Measurements from ENCODE around the gene YJEFN3.

YJEFN3 gene

GRCh38 chr19:19558055-19558454, 29.3 kb downstream of the YJEFN3 start:
- no peak for TF ChIP-seq POLR2A (IDR thresholded peaks at IDR 0.05; ENCODE audit: extremely low read depth, insufficient read length)
- no peak for TF ChIP-seq MYC (IDR thresholded peaks at IDR 0.05; ENCODE audit: low read depth, low read length)
- TF ChIP-seq MAX (IDR thresholded peaks at IDR 0.05; ENCODE audit: low read depth, low read length): no peak
- no peak overlapping the region for H3K4me3 ChIP-seq (ENCODE audit: low read depth, low read length)
- no peak for DNase-seq (ENCODE audit: low read depth)

GRCh38 chr19:19558636-19559035, 29.9 kb downstream of the YJEFN3 start:
- H3K4me3 ChIP-seq (ENCODE audit: low read depth, low read length): no peak overlapping the region
- no peak for TF ChIP-seq MAX (IDR thresholded peaks at IDR 0.05; ENCODE audit: low read depth, low read length)
- no peak for DNase-seq (ENCODE audit: low read depth)

GRCh38 chr19:19559931-19560330, 31.2 kb downstream of the YJEFN3 start:
- peak; percentile 11; the same call in 1 of the 2 replicates for TF ChIP-seq MAX (IDR thresholded peaks at IDR 0.05; ENCODE audit: low read depth, low read length)
- no peak for TF ChIP-seq CTCF (IDR thresholded peaks at IDR 0.05; ENCODE audit: low read depth, low read length)
- no peak for TF ChIP-seq POLR2A (IDR thresholded peaks at IDR 0.05; ENCODE audit: extremely low read depth, insufficient read length)
- peak; percentile 32; the same call in 1 of the 2 replicates for TF ChIP-seq MYC (IDR thresholded peaks at IDR 0.05; ENCODE audit: low read depth, low read length)
- H3K4me3 ChIP-seq (ENCODE audit: low read depth, low read length): no peak overlapping the region
- DNase-seq (ENCODE audit: low read depth): peak; percentile 45

- DNase-seq (ENCODE audit: low read depth): no peak
- no peak for TF ChIP-seq CTCF (IDR thresholded peaks at IDR 0.05; ENCODE audit: low read depth, low read length)
- TF ChIP-seq MYC (IDR thresholded peaks at IDR 0.05; ENCODE audit: low read depth, low read length): no peak
- TF ChIP-seq MAX (IDR thresholded peaks at IDR 0.05; ENCODE audit: low read depth, low read length): no peak
- no peak for TF ChIP-seq POLR2A (IDR thresholded peaks at IDR 0.05; ENCODE audit: extremely low read depth, insufficient read length)
- H3K4me3 ChIP-seq (ENCODE audit: low read depth, low read length): no peak overlapping the region
Measured at GRCh38 chr19:19561946-19562664, 33.4 kb downstream of the YJEFN3 start.

- peak; percentile 49 for DNase-seq (ENCODE audit: low read depth)
- no peak overlapping the region for H3K4me3 ChIP-seq (ENCODE audit: low read depth, low read length)
- TF ChIP-seq CTCF (IDR thresholded peaks at IDR 0.05; ENCODE audit: low read depth, low read length) (peak; percentile 29), MAX (IDR thresholded peaks at IDR 0.05; ENCODE audit: low read depth, low read length) (no peak), MYC (IDR thresholded peaks at IDR 0.05; ENCODE audit: low read depth, low read length) (no peak), POLR2A (IDR thresholded peaks at IDR 0.05; ENCODE audit: extremely low read depth, insufficient read length) (no peak)
Measured at GRCh38 chr19:19562665-19563347, 34.1 kb downstream of the YJEFN3 start.

GRCh38 chr19:19563348-19563848, 34.7 kb downstream of the YJEFN3 start:
- H3K4me3 ChIP-seq (ENCODE audit: low read depth, low read length): no peak overlapping the region
- no peak for TF ChIP-seq MYC (IDR thresholded peaks at IDR 0.05; ENCODE audit: low read depth, low read length)
- no peak for TF ChIP-seq POLR2A (IDR thresholded peaks at IDR 0.05; ENCODE audit: extremely low read depth, insufficient read length)
- no peak for TF ChIP-seq CTCF (IDR thresholded peaks at IDR 0.05; ENCODE audit: low read depth, low read length)
- no peak for TF ChIP-seq MAX (IDR thresholded peaks at IDR 0.05; ENCODE audit: low read depth, low read length)
- DNase-seq (ENCODE audit: low read depth): no peak

Data from NB4 (cell line).